ENCODE measurements around the gene ZAP70.

GRCh38 chr2:97739020-97739892 lies 25.9 kb downstream of the ZAP70 start:
- TF ChIP-seq CTCF (IDR thresholded peaks at IDR 0.05) (no peak), PBX3 (IDR thresholded peaks at IDR 0.05) (no peak), POLR2A (IDR thresholded peaks at IDR 0.05; ENCODE audit: low read length) (no peak), RAD21 (conservative IDR thresholded peaks at IDR 0.05 in 1 of 2, IDR thresholded peaks at IDR 0.05 in 1 of 2) (no peak), SMC3 (IDR thresholded peaks at IDR 0.05) (no peak), JUNB (IDR thresholded peaks at IDR 0.05) (no peak), HMGXB4 (CRISPR knock-in tag; IDR thresholded peaks at IDR 0.05; ENCODE audit: borderline replicate concordance) (no peak)

Data from A549 (cell line).